Activated naive CD4-positive, alpha-beta T cell treated with anti-CD3 and anti-CD28 coated beads, Interleukin-2, amount 50 U/mL, for 72 hours (primary cell): Measurements from ENCODE around the gene OPA3. TPM values are rescaled to one million over a fixed set of nuclear protein-coding genes. Genes with fewer than 3 reads are reported as not detected.
A peak's percentile ranks its signal among the peaks of the same experiment; 100 is the strongest.

Experiments used
- ATAC-seq, 2 donors: fragments of 150-1000 bp; cut with Tn5 transposase; 2 replicates each; pipeline ENCODE4 v1.10.0; 2021; ENCODE audit warnings: mild to moderate bottlenecking in 2 of 2, moderate library complexity in 2 of 2
- DNase-seq, 2 donors: peaks; one replicate each; pipeline ENCODE4 v3.0.0; 2021 to 2022; ENCODE audit warnings: low spot score in 2 of 2
- H3K27ac Mint-ChIP-seq, 2 donors: one replicate each; pipeline ENCODE4 v1.8.0; 2022; ENCODE audit warnings: mild to moderate bottlenecking in 2 of 2, mixed read lengths in 2 of 2
- H3K36me3 Mint-ChIP-seq, 2 donors: one replicate each; pipeline ENCODE4 v1.8.0; 2022; ENCODE audit warnings: mixed read lengths in 2 of 2
- H3K9me3 Mint-ChIP-seq, 2 donors: one replicate each; pipeline ENCODE4 v1.8.0; 2022; ENCODE audit warnings: mixed read lengths in 2 of 2
- total RNA-seq, 2 donors: library from RNA; stranded (reverse); gene quantifications; one replicate each; pipeline ENCODE4 v1.2.3, GENCODE V29; 2022

The OPA3 gene
- total RNA-seq, 2 donors from 2014 or later: 16.6 to 16.7 TPM

- Mint-ChIP-seq H3K27ac (no peak overlapping the region), H3K36me3 (no peaks in the 10 kb centered on the region), H3K9me3 (no peaks in the 10 kb centered on the region)
- ATAC-seq (no peak), DNase-seq (no peak)
Measured at GRCh38 chr19:45553464-45553863, 31.1 kb downstream of the OPA3 start.

GRCh38 chr19:45547965-45548609 lies 36.5 kb downstream of the OPA3 start:
- no peak for ATAC-seq
- no peaks in the 10 kb centered on the region for H3K36me3 Mint-ChIP-seq

DNA sequence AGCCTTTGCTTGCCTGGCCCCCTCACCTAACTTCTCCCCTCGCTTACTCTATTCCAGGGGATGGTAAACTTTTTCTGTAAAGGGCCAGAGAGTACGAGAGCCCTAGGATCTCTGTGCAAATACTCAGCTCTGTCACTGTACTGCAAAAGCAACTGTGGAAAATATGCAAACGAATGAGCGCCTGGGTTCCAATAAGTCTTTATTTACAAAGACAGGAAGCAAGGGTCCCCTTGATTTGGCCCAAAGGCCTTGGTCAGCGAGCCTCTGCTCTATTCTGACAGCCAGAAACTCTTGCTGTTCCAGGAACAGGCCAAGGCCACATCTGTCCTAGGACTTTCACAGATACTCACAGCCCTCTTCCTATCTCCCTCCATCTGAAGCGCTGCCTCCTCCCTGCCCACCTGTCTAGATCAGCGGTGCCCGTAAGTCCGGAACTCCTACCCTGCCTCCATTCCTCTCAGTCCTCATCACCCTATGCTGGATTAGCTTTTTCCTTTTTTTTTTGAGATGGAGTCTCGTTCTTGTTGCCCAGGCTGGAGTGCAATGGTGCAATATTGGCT lies 37.3 kb downstream of the OPA3 start:
- no peaks in the 10 kb centered on the region for H3K36me3 Mint-ChIP-seq
- no peaks in the 10 kb centered on the region for H3K9me3 Mint-ChIP-seq
- DNase-seq: no peak
- no peak overlapping the region for H3K27ac Mint-ChIP-seq
- ATAC-seq: no peak

More at GRCh38 chr19:45547965-45548609, 36.5 kb downstream of the OPA3 start:
- Mint-ChIP-seq H3K27ac (peak overlapping the region in 1 of 2 donors; percentile 69), H3K9me3 (no peaks in the 10 kb centered on the region)
- DNase-seq: no peak

DNA sequence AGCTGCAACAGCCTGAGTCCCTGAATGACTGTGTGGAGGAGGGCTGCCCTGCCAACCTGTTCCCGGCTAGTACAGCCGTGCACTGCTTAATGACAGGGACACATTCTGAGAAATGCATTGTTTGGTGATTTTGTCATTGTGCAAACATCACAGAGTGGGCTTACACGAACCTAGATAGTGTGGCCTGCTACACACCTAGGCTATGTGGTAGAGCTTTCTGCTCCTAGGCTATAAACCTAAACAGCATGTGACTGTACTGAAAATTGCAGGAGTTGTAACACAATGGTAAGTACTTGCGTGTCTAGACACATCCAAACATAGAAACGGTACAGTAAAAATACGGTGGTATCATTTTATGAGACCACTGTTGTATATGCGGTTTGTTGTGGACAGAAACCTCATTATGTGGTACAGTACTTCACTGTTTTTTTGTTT lies 42.4 kb downstream of the OPA3 start:
- no peak for ATAC-seq
- no peak for DNase-seq
- no peaks in the 10 kb centered on the region for H3K9me3 Mint-ChIP-seq
- H3K27ac Mint-ChIP-seq: no peak overlapping the region
- H3K36me3 Mint-ChIP-seq: peaks cover 0 to 6% of the 10 kb centered on the region in 2 donors

DNA sequence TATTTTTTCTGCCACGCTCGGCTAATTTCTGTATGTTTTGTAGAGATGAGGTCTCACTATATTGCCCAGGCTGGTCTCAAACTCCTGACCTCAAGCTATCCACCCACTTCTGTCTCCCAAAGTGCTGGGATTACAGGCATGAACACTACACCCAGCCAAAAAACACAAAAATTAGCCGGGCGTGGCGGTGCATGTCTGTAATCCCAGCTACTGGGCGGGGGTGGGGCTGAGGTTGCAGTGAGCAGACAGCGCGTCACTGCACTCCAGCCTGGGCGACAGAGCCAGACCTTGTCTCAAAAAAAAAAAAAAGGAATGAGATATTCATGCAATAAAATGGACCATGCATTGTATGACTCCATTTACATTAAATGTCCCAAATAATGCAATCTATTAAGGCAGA lies 45.1 kb downstream of the OPA3 start:
- H3K36me3 Mint-ChIP-seq: peaks cover 0 to 6% of the 10 kb centered on the region in 2 donors
- no peaks in the 10 kb centered on the region for H3K9me3 Mint-ChIP-seq
- ATAC-seq (no peak), DNase-seq (no peak)
- no peak overlapping the region for H3K27ac Mint-ChIP-seq

DNA sequence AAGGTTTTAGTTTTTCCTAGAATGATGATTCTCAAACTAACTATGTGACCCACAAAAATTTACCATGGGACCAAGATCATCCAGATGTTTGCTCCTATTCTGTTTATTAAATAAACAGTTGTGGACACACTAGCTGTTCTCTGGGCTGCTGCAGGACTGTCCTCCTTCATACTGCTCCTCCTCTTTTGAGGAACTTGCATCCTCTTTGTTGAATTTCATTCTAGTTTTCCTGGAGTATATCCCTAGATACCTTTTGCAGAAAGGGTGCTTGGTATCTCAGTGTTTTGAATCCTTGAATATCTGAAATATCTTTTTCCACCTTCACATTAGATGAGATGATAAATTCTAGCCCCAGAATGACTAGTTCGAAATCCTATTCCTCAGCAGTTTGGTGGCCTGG lies 53.3 kb downstream of the OPA3 start:
- Mint-ChIP-seq H3K27ac (no peak overlapping the region), H3K36me3 (peaks cover 5 to 12% of the 10 kb centered on the region in 2 donors), H3K9me3 (no peaks in the 10 kb centered on the region)
- DNase-seq: no peak
- ATAC-seq: no peak

- peaks cover 5 to 17% of the 10 kb centered on the region in 2 donors for H3K36me3 Mint-ChIP-seq
- DNase-seq (no peak), ATAC-seq (no peak)
- H3K9me3 Mint-ChIP-seq: no peaks in the 10 kb centered on the region
- no peak overlapping the region for H3K27ac Mint-ChIP-seq
Measured at GRCh38 chr19:45529420-45529785, 55.2 kb downstream of the OPA3 start.

GRCh38 chr19:45528744-45529419 lies 55.7 kb downstream of the OPA3 start:
- ATAC-seq (peak; percentile 26 to 32), DNase-seq (no peak)
- Mint-ChIP-seq H3K36me3 (peaks cover 5 to 17% of the 10 kb centered on the region in 2 donors), H3K9me3 (no peaks in the 10 kb centered on the region), H3K27ac (no peak overlapping the region)

GRCh38 chr19:45528149-45528743 lies 56.4 kb downstream of the OPA3 start:
- ATAC-seq: no peak
- H3K9me3 Mint-ChIP-seq: no peaks in the 10 kb centered on the region
- H3K36me3 Mint-ChIP-seq: peaks cover 5 to 17% of the 10 kb centered on the region in 2 donors
- peak overlapping the region in 1 of 2 donors; percentile 39 for H3K27ac Mint-ChIP-seq
- no peak for DNase-seq

- H3K36me3 Mint-ChIP-seq: peaks cover 5 to 17% of the 10 kb centered on the region in 2 donors
- no peak for ATAC-seq
- DNase-seq: no peak
- peak overlapping the region; percentile 12 to 26 for H3K27ac Mint-ChIP-seq
- no peaks in the 10 kb centered on the region for H3K9me3 Mint-ChIP-seq
Measured at GRCh38 chr19:45527731-45528130, 56.9 kb downstream of the OPA3 start.

- DNase-seq: no peak
- no peak for ATAC-seq
- H3K9me3 Mint-ChIP-seq: no peaks in the 10 kb centered on the region
- peaks cover 5 to 17% of the 10 kb centered on the region in 2 donors for H3K36me3 Mint-ChIP-seq
- H3K27ac Mint-ChIP-seq: peak overlapping the region in 1 of 2 donors; percentile 26
Measured at GRCh38 chr19:45526971-45527370, 57.6 kb downstream of the OPA3 start.

DNA sequence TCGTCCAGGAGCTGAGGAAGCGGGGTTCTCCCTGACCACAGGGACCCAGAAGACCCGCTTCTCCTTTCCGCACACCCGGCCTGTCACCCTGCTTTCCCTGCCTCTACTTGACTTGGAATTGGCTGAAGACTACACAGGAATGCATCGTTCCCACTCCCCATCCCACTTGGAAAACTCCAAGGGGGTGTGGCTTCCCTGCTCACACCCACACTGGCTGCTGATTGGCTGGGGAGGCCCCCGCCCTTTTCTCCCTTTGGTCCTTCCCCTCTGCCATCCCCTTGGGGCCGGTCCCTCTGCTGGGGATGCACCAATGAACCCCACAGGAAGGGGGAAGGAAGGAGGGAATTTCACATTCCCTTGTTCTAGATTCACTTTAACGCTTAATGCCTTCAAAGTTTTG lies 58.5 kb downstream of the OPA3 start:
- DNase-seq: no peak
- Mint-ChIP-seq H3K36me3 (peaks cover 5 to 17% of the 10 kb centered on the region in 2 donors), H3K9me3 (no peaks in the 10 kb centered on the region), H3K27ac (peak overlapping the region in 1 of 2 donors; percentile 44)
- ATAC-seq: peak in 1 of 2 donors; percentile 47

- no peak overlapping the region for H3K27ac Mint-ChIP-seq
- DNase-seq: no peak
- peaks cover 5 to 17% of the 10 kb centered on the region in 2 donors for H3K36me3 Mint-ChIP-seq
- no peak for ATAC-seq
- no peaks in the 10 kb centered on the region for H3K9me3 Mint-ChIP-seq
Measured at GRCh38 chr19:45524575-45525129, 60.0 kb downstream of the OPA3 start.

DNA sequence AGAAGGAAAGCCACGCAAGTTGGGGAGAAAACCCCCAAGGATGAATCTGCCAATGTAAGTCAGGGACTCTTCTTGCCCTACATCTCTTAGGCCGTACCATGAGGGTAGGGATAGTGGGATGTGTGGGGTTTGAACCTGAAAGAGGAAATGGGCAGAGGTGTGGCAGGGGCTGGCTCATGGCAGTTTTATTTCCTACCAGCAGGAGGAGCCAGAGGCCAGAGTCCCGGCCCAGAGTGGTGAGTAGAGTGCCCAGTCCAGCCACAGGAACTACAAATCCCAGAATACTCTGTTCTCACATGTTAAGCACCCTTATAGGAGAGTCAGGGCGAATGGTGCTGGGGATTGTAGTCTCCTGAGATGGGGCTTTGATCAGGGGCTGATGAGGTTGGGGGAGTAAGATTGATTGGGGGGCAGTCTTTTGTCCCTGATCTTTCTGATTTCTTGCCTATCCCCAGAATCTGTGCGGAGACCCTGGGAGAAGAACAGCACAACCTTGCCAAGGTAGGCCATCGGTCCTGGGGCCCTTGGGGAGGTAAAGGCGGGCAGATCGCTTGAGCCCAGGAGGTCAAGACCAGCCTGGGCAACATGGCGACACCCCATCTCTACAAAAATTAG lies 60.9 kb downstream of the OPA3 start:
- Mint-ChIP-seq H3K27ac (peak overlapping the region; percentile 27 to 73), H3K9me3 (no peaks in the 10 kb centered on the region), H3K36me3 (peaks cover 5 to 17% of the 10 kb centered on the region in 2 donors)
- DNase-seq (peak; percentile 72 to 74), ATAC-seq (peak; percentile 92 to 98)

- DNase-seq: no peak
- H3K36me3 Mint-ChIP-seq: peaks cover 0 to 14% of the 10 kb centered on the region in 2 donors
- peak overlapping the region in 1 of 2 donors; percentile 30 for H3K27ac Mint-ChIP-seq
- ATAC-seq: no peak
- no peaks in the 10 kb centered on the region for H3K9me3 Mint-ChIP-seq
Measured at GRCh38 chr19:45522010-45522941, 62.3 kb downstream of the OPA3 start.

DNA sequence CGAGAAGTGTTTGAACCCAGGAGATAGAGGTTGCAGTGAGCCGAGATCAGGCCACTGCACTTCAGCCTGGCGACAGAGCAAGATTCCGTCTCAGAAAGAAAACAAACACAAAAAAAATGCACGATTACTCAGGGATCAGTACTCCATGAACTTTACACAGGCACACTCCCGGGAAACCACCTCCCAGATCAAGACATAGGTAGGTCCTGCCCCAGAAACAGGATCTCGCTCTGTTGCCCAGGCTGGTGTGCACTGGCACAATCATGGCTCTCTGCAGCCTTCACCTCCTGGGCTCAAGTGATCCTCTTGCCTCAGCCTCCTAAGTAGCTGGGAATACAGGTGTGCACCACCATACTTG lies 66.2 kb downstream of the OPA3 start:
- H3K9me3 Mint-ChIP-seq: no peaks in the 10 kb centered on the region

More for the DNA sequence above, 66.2 kb downstream of the OPA3 start:
- H3K27ac Mint-ChIP-seq: no peak overlapping the region
- DNase-seq (no peak), ATAC-seq (no peak)
- peaks cover 6 to 18% of the 10 kb centered on the region in 2 donors for H3K36me3 Mint-ChIP-seq
